Suprapubic skin (tissue), 4 donors: ENCODE results near the gene XIST.

Source experiments
- EP300 ChIP-seq: sonication (generic); formaldehyde crosslinking; IDR thresholded peaks from one replicate; pipeline ENCODE4 v1.6.1; 2017; ENCODE audit warnings: antibody characterized with exemption
- POLR2A ChIP-seq, 2 donors: fragments of 450-650 bp; IDR thresholded peaks; one replicate each; pipeline ENCODE4 v1.6.1; 2017; ENCODE audit warnings: antibody characterized with exemption in 2 of 2, mild to moderate bottlenecking in 2 of 2, moderate library complexity in 2 of 2
- POLR2AphosphoS5 ChIP-seq, 3 donors: sonication (generic); formaldehyde crosslinking; IDR thresholded peaks; one replicate each; pipeline ENCODE4 v1.6.1; 2017; ENCODE audit warnings: antibody characterized with exemption in 3 of 3
- TF ChIP-seq, protein P1 (sequence below), 2 donors: fragments of 200-600 bp in 1 of 2; fragments of 450-650 bp in 1 of 2; sonication (generic) in 1 of 2; IDR thresholded peaks; one replicate each; pipeline ENCODE4 v1.5.1; 2016 to 2019; ENCODE audit warnings: antibody characterized with exemption in 2 of 2, mild to moderate bottlenecking in 1 of 2, moderate library complexity in 1 of 2

DNA sequence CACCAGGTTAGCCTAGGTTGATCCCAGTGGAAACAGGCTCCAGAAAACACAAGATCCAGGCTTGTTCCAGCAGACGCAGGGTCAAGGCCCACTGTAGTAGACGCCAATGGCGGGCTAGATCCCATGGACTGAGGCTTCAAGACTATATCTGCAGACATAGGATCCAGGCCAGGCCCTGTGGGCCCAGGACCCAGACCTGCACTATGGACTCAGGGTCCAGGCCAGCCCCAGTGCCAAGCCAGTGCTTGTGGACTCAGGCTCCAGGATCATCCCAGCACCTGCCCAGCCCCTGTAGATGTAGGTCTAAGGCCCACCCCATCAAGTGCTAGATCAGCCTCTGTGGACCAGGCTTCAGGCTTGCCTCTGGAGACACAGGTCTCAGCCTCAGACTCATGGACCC, 11.3 kb upstream of the XIST start:
- TF ChIP-seq, protein P1, sequence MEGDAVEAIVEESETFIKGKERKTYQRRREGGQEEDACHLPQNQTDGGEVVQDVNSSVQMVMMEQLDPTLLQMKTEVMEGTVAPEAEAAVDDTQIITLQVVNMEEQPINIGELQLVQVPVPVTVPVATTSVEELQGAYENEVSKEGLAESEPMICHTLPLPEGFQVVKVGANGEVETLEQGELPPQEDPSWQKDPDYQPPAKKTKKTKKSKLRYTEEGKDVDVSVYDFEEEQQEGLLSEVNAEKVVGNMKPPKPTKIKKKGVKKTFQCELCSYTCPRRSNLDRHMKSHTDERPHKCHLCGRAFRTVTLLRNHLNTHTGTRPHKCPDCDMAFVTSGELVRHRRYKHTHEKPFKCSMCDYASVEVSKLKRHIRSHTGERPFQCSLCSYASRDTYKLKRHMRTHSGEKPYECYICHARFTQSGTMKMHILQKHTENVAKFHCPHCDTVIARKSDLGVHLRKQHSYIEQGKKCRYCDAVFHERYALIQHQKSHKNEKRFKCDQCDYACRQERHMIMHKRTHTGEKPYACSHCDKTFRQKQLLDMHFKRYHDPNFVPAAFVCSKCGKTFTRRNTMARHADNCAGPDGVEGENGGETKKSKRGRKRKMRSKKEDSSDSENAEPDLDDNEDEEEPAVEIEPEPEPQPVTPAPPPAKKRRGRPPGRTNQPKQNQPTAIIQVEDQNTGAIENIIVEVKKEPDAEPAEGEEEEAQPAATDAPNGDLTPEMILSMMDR (IDR thresholded peaks at IDR 0.05): no peak
- no peak for TF ChIP-seq POLR2AphosphoS5 (IDR thresholded peaks at IDR 0.05)
- TF ChIP-seq POLR2A (IDR thresholded peaks at IDR 0.05): no peak
- TF ChIP-seq EP300: no peak
